ENCODE measurements around the gene ANP32A.
A peak's percentile ranks its signal among the peaks of the same experiment; 100 is the strongest.

The ANP32A gene

GRCh38 chr15:68819495-68820294 is 1.0 kb downstream of the ANP32A start:
- DNase-seq: no peak

GRCh38 chr15:68818769-68819494 is 1.8 kb downstream of the ANP32A start:
- DNase-seq: peak; percentile 17

- DNase-seq: peak; percentile 31
Observed at GRCh38 chr15:68818066-68818768, 2.5 kb downstream of the ANP32A start.

DNA sequence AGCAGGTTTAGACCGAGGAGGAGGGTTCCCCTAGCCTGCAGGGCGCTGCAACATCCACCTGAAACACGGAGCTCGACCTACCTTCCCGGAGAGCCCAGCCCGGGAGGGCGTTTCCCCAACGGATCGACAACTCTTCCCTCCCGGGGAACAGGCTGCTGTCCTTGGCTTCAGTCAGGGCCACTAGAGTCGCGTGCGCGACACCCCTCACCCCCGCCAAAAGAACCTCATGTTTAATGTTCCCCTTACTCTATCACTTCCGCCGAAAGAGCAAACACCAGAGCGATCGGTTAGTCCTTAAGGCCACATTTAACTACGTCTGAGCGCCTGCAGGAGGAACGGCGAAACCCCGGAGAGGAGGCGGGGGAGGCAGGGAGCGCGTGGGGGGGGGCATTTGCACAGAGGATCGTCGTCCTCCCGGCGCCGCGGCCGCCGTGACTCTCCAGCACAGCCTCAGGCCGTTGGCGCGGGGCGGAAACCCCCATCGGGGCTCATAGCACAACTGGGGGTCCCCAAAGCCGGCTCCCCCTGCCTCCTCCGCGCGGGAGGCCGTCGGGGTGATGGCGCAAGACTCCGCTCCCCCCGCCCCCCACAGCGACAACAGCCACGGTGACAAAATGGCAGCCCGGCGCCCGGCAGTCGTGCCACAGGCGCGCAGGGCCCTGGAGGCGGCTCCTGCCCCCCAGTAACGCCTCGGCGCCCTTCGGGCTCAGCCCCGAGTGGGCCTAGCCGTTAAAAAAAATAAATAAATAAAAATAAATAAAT is 3.2 kb downstream of the ANP32A start:
- DNase-seq: peak; percentile 17

GRCh38 chr15:68816795-68817303 is 3.8 kb downstream of the ANP32A start:
- DNase-seq: no peak

DNA sequence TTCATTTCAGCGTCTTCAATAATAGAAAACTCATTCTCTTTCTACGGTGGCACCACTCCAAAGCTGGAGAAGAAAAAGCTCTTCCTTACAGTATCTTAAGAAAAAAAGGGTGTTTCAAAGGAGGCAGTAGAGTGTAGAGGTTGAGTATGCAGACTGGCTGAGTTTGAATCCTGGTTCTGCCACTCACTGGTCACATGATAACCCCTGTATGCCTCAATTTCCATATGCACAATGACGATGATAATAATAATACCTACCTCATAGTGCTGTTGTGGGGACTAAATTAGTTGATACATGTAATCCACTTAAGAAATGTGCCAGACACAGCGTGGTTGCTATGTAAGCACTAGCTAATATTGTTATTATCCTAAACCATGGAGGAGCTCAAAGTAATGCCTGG is 4.5 kb downstream of the ANP32A start:
- DNase-seq: no peak

DNA sequence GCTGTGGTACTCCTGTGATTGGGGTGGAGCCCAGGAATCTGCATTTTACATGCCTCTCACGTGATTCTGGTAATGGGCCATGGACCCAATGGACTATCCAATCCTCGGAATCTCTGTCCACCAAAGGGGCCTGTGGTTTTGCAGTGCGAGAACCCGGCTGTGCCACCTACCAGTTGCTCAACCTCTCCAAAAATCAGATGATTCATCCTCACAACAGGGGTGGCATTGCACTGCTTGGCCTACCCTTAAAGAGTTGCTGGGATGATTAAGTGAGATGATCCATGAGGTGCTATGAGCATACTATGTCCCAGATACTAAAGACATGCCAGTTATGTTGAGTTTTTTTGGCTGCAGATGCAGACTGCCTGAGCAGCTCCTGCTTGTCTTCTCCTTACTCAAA is 5.1 kb downstream of the ANP32A start:
- no peak for DNase-seq

GRCh38 chr15:68814596-68814995 is 6.1 kb downstream of the ANP32A start:
- DNase-seq: no peak

- no peak for DNase-seq
Observed at GRCh38 chr15:68812597-68813431, 7.9 kb downstream of the ANP32A start.

DNA sequence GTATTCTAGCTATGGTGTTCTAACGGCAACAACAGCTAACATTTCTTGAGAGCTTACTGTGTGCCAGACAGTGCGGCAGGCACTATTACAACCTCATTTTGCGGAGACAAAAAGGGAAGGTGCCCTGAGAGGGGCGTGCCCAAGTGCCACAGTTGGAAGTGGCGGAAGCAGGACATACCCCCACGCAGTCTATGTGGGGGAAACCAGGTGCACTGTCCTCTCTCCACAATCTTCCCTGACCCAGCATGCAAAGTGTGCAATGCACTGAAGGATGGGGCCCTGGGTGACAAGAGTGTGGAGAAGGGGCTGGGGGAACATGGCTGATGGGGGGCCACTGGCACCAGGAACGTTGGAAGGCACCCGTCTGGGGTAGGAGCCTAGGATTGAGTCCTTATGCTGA is 8.6 kb downstream of the ANP32A start:
- no peak for DNase-seq

- DNase-seq: no peak
Observed at GRCh38 chr15:68809517-68809916, 11.2 kb downstream of the ANP32A start.

GRCh38 chr15:68808770-68809169 is 11.9 kb downstream of the ANP32A start:
- DNase-seq: no peak

- no peak for DNase-seq
Observed at GRCh38 chr15:68808091-68808490, 12.6 kb downstream of the ANP32A start.

DNA sequence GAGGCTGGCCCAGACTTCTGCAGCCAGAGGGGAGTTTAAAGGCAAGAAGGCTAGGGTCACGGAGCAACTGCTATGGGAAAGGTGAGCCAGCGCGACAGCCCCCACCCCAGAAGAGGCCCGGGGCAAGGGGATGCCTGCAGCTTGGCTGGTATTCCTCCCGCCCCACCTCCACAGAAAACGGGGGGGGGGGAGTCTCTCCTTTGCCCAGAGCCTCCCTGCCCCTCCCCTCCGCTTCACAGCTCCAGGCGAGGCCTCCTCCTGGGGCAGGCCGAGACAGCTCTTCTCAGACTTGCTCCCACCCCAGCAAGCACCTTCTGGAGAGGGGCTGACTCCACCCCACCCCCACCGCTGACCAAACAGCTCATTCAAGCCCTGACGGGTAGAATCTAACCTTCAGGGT is 13.4 kb downstream of the ANP32A start:
- DNase-seq: no peak

GRCh38 chr15:68806220-68807060 is 14.3 kb downstream of the ANP32A start:
- no peak for DNase-seq

DNA sequence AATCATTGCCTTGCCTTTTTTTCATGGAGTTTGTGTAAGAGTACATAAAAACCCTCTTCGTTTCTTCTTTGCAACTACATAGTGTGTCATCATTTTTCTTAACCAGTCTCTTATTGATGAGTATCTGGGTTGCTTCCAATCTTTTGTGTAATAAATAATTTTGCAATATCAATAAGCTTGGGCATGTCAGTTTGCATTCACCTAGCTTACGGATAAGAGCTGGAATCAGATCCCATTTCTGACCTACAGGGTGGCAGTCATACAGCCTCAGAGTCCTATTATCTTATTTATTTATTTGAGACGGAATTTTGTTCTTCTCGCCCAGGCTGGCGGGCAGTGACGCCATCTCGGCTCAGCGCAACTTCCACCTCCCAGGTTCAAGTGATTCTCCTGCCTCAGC is 18.3 kb downstream of the ANP32A start:
- DNase-seq: no peak

DNA sequence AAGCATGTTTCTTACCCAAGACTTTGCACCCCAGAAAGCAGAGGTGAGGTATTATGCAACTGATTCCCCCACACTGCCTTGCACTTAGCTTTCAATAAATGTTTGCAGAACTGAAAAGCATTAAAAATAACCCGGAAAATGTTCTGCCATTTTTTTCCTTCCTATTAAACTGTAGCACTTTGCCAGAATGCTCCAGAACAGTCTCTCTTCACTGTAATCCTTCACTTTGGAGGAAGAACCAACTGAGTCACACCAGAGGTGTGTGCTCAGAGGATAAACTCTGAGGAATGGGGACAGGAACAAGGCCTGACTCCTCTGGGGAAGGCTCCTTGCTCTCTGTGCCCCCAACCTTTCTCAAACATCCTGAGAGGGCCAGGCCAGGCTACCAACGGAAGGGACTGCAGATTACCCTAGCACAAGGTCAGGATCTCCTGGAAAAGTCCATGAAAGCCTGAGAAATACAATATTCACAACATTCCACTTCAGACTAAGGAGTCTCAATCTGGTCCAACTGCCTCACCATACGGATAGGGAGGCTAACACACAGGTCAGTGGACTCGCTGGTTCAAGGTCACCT is 19.0 kb downstream of the ANP32A start:
- DNase-seq: no peak

GRCh38 chr15:68800875-68801274 is 19.8 kb downstream of the ANP32A start:
- DNase-seq: no peak

DNA sequence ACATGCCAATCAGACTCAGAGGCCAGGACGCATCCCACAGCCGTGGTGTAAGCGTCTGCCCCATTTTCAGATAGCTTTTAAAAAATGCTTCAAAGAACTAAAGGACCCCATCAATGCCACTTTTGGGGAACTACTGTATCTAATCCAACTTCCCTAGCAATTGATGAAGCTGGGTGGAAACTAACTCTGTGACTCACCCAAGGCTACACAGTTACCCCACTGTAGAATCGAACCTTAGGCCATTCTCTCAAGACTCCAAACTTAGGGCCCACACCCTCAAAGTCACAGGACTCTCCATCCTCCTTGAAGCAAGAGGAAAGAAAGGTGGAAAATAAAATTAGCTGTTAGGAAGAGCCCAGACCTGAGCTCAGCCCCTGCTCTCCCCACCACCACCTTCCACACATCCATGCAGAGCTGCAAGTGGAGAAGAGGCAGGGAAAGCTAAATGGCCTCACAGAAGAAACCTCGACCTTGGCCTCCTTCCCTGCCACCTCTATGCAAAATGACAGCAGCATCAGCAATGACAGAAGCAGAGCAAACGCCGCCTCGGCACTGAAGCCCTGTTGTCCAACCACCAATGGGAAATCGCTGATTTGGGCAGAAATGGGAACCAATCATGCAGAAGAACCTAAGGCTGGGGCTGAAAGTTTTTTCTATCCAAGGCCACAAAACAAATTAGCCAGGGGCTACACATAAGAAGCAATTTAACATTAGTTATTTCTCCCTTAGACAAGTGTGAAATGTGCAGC is 22.2 kb downstream of the ANP32A start:
- no peak for DNase-seq

Data from NCI-H2227 treated with DMSO at 0.1 percent for 48 hours (cell line).